A549 treated with CORT108297 at 1 μM for 4 hours (cell line): ENCODE measurements around the gene XPNPEP3. TPM values are rescaled to one million over a fixed set of nuclear protein-coding genes. Genes with fewer than 3 reads are reported as not detected.

Source experiments
- total RNA-seq: library from RNA; stranded (reverse); fragments of 200-300 nt; extraction: Qiagen RNA extraction; gene quantifications from 5 replicates; pipeline ENCODE4 v1.2.3, GENCODE V29; 2022

Gene XPNPEP3
- total RNA-seq, result 6.4 to 10.2 TPM (median 8.9 TPM) in 5 replicates

DNA sequence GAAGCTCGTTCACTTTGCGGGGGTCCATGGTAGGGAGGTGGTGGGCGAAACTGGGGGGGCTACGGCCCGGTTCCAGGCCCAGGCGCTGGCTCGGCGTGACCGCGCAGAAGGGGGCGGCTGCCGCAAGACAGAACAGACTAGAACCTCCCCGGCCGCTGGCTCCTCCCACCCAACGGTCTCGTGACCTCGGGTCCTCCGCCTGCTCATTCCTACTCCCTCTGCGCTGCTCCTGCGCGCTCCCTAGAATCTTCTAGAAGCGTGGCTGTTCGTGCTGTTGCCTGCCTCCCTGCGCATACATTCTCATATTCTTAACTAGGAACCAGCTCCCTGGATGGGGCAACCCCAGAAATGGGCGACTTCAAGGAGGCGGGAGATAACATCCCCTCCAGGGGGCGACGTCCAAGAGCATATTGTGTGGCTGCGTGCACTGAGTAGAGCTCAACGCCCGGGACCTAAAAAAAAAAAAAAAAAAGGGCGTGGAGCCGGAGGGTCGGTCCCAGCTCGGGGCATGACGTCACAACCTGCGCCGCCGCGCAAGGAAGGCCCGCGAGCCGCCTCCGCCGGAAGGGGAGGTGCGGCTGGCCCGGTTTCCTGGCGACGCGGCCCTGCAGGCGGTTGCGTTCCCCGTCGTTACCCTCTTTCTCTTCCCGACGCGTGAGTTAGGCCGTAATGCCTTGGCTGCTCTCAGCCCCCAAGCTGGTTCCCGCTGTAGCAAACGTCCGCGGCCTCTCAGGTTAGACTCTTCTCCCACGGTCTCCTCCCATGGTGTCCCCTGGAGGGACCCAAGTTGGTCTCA is at the start of gene XPNPEP3, which contains the start of gene ST13:
Gene XPNPEP3 (plus strand): TSS at position 636 of the 796 bp plus-strand sequence. CDS start 34 bp downstream, at position 670.
Gene ST13 (minus strand): TSS at position 127 of the 796 bp plus-strand sequence. CDS start 99 bp downstream, at position 28.

DNA sequence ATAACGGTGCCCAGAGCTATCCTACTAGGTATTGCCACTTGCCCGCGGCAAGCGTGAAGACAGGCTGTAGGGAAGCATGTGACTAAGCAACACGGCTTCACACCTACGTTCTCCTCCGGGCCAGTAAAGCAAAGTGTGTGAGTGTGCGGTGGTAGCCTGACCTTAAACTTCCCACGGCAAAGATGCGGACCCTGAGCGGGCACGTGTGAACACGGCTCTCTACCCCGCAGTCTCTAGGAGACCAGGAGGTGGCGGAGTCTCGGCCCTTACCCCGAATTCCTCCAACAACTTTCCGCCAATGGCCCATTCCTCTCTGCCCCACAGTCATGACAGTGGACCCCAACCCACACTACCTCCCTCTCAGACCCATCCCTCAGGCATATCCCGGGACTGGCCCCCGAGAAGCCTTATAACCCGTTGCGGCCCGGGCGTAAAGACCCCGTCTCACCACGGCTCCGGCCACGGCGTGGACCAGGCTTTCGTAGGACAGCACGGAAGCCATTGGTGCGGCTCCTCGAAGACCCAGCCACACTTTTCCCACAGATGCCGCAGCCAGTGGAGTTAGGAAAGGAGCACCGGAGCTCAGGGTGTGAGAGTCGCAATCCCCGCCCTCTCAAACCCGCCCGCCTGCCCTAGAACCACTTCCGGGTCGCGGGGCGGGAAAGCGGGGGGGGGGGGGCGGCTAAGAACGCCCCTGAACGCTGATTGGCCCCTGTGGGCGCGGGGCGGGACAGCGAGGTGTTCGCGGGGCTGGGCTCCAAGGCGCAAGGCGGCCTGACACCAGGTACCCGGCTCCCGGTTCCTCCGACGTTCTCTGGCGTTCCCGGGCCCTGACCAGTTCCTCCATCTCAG is 38.0 kb upstream of the XPNPEP3 start, which contains the start of gene SLC25A17:
Gene SLC25A17 (minus strand): TSS at position 600 of the 852 bp plus-strand sequence. CDS start 98 bp downstream, at position 502.

DNA sequence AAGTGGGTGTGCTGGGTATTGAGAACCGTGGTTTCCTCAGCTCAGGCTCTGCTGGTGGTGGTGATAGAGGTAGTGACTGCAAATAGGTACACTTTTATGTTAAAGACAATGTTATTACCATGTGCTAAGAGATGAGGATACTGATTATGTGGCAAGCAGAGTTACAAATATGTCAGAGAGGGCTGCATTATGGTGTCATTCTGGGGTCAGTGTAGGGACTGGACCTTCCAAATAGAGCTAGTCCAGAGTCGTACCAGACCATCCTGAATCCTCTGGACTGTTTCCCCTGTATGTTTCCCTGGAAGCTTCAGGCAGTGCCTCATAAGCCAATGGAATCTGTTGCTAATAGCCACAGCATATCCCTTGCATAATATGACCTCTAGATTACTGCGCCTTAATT is 5.1 kb downstream of the XPNPEP3 start, which contains the start of gene DNAJB7:
Gene DNAJB7 (minus strand): TSS at position 101 of the 400 bp plus-strand sequence. CDS start 119 bp downstream, outside the sequence.

DNA sequence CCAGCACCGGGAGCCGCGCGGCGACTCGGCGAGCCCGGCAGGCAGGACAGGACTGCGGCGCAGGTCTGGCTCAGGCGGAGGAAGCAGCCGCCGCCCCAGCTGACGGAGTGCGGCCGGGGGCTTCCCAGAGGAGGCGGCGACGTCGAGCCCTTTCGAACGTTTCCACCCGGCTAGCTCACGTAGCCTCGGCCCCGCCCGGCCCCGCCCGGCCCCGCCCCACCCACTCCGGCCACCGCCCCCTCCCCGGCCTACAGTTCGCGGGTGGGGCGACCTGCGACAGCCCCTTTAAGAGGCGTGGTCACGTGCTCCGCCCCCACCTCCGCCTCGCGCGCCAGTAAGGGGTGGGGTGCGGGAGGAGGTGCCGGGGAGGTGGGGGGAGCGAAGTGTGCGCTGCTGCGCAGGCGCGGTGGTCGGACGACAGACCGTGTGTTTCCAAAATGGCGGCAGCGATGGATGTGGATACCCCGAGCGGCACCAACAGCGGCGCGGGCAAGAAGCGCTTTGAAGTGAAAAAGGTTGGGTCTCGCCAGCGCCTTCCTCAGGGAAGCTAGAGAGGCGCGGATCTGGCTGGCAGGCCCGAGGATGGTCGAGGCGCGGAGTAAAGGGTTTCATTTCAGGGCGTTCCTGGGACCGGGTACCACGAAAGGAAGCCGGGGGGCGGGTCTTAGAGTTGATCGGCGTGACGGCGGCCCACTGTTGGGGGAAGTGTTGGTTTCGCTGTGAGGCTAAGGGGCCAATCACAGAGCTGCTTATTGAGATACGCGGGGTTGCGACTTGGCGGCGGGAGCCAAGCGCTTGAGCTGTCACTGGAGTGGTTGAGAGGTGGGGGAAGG is 94.2 kb downstream of the XPNPEP3 start, which contains the start of gene RBX1:
Gene RBX1 (plus strand): TSS at position 417 of the 833 bp plus-strand sequence. CDS start 21 bp downstream, at position 438.

Other genes with a start within 250 kb of the XPNPEP3 start
- gene MRTFA, start 220.4 kb upstream of the XPNPEP3 start, total RNA-seq, result 39.1 to 47.9 TPM (median 47.1 TPM) in 5 replicates
- gene MCHR1, start 177.7 kb upstream of the XPNPEP3 start, total RNA-seq, result not detected in 5 replicates
- 22.1 to 28.3 TPM (median 22.9 TPM) in 5 replicates for gene SLC25A17, start 37.8 kb upstream of the XPNPEP3 start, total RNA-seq
- gene ST13, start 509 bp upstream of the XPNPEP3 start, total RNA-seq, result 143 to 183 TPM (median 153 TPM) in 5 replicates
- gene DNAJB7, start 5.0 kb downstream of the XPNPEP3 start, total RNA-seq, result not detected in 5 replicates
- gene RBX1, start 94.2 kb downstream of the XPNPEP3 start, total RNA-seq, result 52.6 to 54.1 TPM (median 53.1 TPM) in 5 replicates
- gene EP300, start 235.4 kb downstream of the XPNPEP3 start, total RNA-seq, result 15.5 to 25.4 TPM (median 20.3 TPM) in 5 replicates